Lower leg skin (tissue), 4 donors: Measurements from ENCODE around the gene OGG1. TPM values are rescaled to one million over a fixed set of nuclear protein-coding genes. Genes with fewer than 3 reads are reported as not detected.
A peak's percentile ranks its signal among the peaks of the same experiment; 100 is the strongest.

Source experiments
- DNase-seq, 2 donors: peaks; one replicate each; pipeline ENCODE4 v3.0.0-alpha.2; 2019; ENCODE audit warnings: low spot score in 2 of 2
- H3K4me3 ChIP-seq: fragments of 200-600 bp; sonication (generic); 2 replicates; pipeline ENCODE4 v1.5.1; 2017; ENCODE audit warnings: mild to moderate bottlenecking, low read depth; ENCODE audit not compliant: poor library complexity, severe bottlenecking
- CTCF ChIP-seq, 3 donors: fragments of 450-650 bp; IDR thresholded peaks; one replicate each; pipeline ENCODE4 v1.5.1; 2016; ENCODE audit warnings: antibody characterized with exemption in 3 of 3, mild to moderate bottlenecking in 3 of 3, moderate library complexity in 2 of 3
- POLR2A ChIP-seq, 2 donors: fragments of 450-650 bp; IDR thresholded peaks; one replicate each; pipeline ENCODE4 v1.6.1; 2016 to 2017; ENCODE audit warnings: antibody characterized with exemption in 2 of 2, mild to moderate bottlenecking in 1 of 2, moderate library complexity in 1 of 2
- WGBS, 2 donors: methylation state at CpG; one replicate each; pipeline ENCODE4 v1.1.5; 2018; 5-methylcytosine and 5-hydroxymethylcytosine counted together
- intact Hi-C: fragments of 100-400 bp; cut with DNase I; formaldehyde crosslinking; loops from one replicate; pipeline ENCODE4 v1.15.0; 2023; ENCODE audit warnings: low total_unique reads
- total RNA-seq, 4 donors: library from RNA; depleted of rRNA; stranded (reverse); fragments of >200 nt; gene quantifications; one replicate each; pipeline ENCODE4 v1.1.0, GENCODE V29; 2016

Gene OGG1
- total RNA-seq, 4 donors from 2014 or later = 7.9 to 27.2 (median 17.4) TPM

GRCh38 chr3:9703736-9704346 is 45.9 kb upstream of the OGG1 start, which contains the start of gene CPNE9:
Gene CPNE9 (plus strand): TSS chr3:9703833. CDS start chr3:9703997, 164 bp downstream.
- whole genome bisulfite sequencing, 2 donors = 0 to 4% methylated on average over 18 to 21 of the region's 56 CpGs
- intact Hi-C loops = no loop called here
- TF ChIP-seq CTCF (IDR thresholded peaks at IDR 0.05) = no peak
- TF ChIP-seq POLR2A (IDR thresholded peaks at IDR 0.05) = no peak
- H3K4me3 ChIP-seq = peak within 1 kb of the TSS; percentile 32
- DNase-seq = no peak

- peak overlapping the region; percentile 32 for H3K4me3 ChIP-seq
- intact Hi-C loops = no loop called here
- WGBS, 2 donors = 1 to 4% methylated on average over 47 of the region's 62 CpGs
- DNase-seq = no peak
- no peak for TF ChIP-seq CTCF (IDR thresholded peaks at IDR 0.05)
- no peak for TF ChIP-seq POLR2A (IDR thresholded peaks at IDR 0.05)
These were observed 45.1 kb upstream of the OGG1 start for GRCh38 chr3:9704347-9705322.

- 76 to 86% methylated on average over 3 of the region's 3 CpGs for WGBS, 2 donors
- intact Hi-C loops = no loop called here
- DNase-seq = no peak
- TF ChIP-seq POLR2A (IDR thresholded peaks at IDR 0.05) (no peak), CTCF (IDR thresholded peaks at IDR 0.05) (no peak)
- H3K4me3 ChIP-seq = no peak overlapping the region
These were observed 39.5 kb upstream of the OGG1 start for GRCh38 chr3:9710174-9710739.

- TF ChIP-seq POLR2A (IDR thresholded peaks at IDR 0.05) = no peak
- no peak for TF ChIP-seq CTCF (IDR thresholded peaks at IDR 0.05)
- H3K4me3 ChIP-seq = no peak overlapping the region
- WGBS, 2 donors = 70 to 88% methylated on average over 2 of the region's 2 CpGs
- intact Hi-C loops = no loop called here
- DNase-seq = no peak
These were observed 37.3 kb upstream of the OGG1 start for GRCh38 chr3:9712415-9712814.

GRCh38 chr3:9713142-9713541 is 36.6 kb upstream of the OGG1 start:
- intact Hi-C loops = no loop called here
- TF ChIP-seq POLR2A (IDR thresholded peaks at IDR 0.05) (no peak), CTCF (IDR thresholded peaks at IDR 0.05) (no peak)
- no peak overlapping the region for H3K4me3 ChIP-seq
- DNase-seq = no peak
- 86 to 91% methylated on average over 4 of the region's 4 CpGs for WGBS, 2 donors
